OCI-M1 (cell line): ENCODE measurements around the gene PLCG2.
"Not testable (repeated sequence)": the region's sequence is repeated elsewhere in the genome, so short reads cannot be mapped to it uniquely, and the experiment has no call there.

Experiments
- DNase-seq: peaks from one replicate; lab custom pipeline; 2025; lab: John Stamatoyannopoulos, UW

The PLCG2 gene

DNA sequence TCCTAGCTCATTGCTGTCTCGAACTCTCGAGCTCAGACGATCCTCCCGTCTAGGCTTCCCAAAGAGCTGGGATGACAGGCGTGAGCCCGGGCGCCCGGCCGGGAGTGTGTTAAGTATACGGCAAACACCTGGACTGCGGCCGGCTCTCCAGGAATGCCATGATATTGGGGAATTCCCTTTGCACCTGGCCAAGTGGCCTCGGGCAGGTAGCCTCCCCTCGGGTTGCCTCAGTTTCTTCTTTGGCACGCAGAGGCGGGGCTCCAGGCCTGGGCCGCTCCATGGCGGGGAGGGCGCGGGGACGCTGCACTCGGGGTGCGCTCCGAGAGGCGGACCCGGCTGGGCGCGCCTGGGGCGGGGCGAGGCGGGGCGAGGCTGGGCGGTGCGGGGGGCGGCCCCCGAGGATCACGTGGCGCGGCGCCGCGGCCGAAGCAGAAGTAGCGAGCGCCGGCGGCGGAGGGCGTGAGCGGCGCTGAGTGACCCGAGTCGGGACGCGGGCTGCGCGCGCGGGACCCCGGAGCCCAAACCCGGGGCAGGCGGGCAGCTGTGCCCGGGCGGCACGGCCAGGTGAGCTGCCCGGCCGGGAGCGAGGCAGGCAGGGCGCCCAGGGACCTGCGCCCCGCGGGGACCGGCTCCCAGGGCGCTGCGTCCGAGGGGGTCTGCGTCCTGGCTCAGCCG lies at the start of gene PLCG2:
Gene PLCG2, plus strand, starts transcription at position 431 of the 675 bp plus-strand sequence. CDS start 6,699 bp downstream, outside the sequence.
- DNase-seq, result peak; percentile 91

DNA sequence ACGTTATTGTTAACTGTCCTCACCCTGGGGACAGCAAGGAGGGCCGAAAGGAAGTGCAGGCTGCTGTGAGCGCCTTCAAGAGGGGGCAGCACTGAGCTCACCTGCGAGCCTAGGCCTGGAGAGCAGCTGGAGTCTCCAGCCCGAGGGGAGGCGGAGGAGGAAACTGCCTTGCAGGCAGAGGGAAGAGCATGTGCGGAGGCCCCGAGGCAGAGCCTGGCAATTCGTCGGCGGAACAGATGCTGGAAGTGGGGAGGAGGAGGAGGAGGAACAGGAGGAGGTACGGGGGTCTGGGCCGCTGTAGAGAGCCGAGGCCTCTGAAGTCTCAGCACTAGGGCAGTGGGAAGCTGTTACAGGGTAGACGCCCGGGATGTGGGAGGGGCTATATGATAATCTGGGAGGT lies 49.6 kb upstream of the PLCG2 start:
- DNase-seq, result no peak

DNA sequence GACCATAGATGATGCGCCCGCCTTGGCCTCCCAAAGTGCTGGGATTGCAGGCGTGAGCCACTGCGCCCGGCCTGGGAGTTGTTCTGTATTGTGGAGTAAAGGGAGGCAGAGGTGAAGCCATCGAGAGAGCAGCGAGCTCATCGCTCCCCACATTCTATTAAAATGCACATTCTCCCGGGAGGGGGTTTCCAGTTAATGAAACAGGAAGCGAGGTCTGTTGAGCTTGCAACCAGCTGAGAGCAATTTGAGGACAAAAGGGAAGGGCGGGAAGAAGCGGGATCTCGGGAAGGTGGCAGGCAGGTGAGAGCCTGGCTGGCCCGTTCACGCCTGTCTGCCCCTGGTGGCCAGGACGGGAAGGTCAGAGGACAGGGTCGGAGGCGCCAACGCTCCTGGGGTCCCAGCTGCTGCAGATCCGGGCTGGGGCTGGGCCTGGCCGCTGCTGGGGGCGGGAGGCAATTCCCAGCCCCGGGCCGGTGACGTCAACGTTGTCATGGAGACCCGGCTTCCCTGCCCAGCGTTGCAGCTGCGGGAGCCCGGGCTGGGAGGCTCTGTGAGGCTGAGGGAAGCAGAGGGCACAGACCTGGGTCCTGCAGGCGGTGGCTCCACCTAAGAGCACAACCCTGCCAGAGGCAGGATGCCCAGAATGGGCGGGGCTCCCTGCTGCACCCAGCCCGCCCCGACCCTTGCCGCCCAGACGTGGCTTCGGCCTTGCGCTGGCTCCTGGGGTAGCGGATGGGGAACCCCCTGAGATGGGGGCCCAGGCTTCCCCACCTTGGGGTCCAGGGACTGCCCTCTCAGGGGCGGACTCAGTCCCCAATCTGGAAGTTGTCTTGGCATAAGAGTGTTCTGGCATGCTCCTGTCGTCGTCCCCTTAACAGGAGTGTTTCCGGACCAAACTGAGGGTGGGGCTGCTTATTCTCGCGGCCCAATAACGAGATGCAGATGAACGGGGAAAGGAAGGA lies 48.7 kb upstream of the PLCG2 start:
- peak; percentile 54 for DNase-seq

DNA sequence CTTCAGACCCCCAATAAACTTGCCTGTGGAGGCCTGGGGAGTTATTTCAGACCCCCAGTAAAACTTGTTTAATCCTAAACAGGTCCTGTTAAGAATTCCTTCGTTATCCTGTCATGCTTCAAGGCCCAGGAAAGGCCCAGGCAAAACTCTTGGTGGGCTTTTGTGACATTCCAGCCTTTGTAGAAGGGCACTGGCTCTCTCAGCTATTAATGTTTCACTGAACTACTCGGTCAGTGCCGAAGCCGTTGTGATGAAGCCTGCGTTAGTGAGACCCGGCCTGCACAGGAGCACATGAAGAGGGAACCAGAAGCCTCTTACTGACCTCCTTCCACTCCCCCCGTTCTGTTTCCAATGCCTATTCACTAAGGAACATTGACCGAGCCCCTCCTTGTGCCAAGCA lies 47.4 kb upstream of the PLCG2 start:
- DNase-seq, result no peak

DNA sequence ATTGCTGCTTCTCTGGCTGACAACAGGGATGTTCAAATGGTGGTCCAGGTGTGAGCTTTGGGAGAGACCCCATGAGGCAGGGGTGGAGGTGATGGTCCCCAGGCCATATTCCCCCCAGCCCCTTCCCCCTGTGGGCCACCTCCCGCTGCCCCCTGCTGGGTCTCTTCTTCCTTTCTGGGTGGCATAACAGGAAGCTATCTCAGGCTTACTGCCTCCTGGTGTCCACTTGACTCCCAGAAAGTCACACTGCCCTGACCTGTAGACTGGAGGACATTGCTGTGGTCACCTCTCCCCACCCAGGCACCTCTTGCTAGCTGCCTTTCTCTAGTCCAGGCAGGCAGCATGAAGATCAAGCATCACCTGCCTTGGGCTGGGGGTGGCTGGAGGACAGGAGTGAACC lies 46.4 kb upstream of the PLCG2 start:
- DNase-seq, result no peak

DNA sequence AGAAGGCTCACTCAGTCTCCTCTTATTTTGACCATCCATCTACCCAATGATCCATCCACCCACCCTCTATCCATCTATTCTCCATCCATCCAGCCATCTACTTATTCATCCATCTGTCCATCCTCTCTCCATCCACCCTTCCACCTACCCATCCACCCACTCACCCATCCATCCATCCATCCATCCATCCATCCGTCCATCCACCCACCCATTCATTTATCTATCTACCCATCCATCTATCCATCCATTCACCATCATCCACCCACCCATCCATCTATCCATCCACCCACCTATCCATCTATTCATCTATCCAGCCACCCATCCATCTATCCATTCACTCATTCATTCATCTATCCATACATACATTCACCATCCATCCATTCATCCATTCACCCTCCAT lies 45.8 kb upstream of the PLCG2 start:
- DNase-seq, result no peak

DNA sequence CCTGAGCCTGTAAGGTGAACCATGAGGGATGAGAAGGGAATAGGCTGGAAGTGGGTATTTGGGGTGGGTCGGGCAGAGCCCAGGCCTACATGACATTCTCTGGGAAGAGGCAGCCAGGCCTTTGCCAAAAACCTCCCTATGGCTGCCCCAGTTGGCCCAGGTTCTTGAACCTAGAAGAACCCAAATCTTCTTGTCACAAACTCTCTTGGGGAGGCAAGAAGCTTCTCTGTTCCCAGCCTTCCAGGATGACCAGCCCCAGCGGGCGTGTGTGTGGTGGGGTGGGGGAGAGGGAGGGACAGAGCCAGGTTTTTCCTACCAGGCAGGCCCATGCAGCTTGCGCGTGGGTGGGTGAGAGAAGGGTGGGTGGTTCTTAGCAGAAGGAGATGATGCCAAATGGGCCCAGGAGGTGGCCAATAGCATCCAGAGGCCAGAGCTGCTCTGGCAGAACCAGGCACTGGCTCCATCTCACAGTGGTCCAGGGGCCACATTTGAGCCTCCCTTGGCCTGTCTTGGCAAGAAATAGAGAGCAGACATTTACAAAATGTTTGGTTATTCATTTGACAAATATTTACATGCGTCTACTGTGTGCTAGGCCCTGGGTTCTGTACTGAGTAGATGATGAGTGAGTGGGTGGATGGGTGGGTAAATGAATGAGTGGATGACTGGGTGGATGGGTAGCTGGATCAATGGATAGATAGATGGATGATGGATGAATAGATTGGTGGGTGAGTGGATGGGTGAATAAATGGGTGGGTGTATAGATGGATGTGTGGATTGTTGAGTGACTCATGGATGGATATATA lies 44.3 kb upstream of the PLCG2 start:
- DNase-seq, result no peak

DNA sequence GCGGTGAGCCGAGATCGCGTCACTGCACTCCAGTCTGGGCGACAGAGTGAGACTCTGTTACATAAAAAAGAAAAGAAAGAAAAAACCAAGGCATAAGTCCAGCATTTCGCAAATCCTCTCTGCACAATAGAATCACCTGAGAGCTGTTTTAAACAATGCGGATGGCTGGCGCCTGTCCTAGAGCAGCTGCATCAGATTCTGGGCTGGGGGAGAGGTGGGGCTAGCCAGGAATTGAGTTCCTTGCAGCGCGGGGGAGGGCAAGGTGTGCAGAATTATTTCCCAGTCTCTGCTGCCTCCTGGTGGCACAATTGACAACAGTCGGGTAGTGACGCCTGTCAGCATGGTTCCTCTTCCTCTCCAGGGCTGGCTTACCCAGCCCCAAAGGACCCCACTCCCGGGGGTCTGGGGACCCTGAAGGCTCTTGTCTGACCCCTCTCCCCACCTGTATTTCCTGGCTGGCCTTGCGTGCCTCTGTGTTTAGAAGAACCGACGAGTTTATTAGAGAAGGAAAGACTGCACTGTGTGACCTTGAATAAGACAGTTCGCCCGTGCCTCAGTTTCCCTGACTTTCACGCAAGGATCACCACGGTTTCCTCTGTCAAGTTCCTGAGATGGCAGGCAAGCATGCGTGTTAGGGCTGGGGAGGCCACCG lies 41.1 kb upstream of the PLCG2 start:
- DNase-seq, result peak; percentile 95

DNA sequence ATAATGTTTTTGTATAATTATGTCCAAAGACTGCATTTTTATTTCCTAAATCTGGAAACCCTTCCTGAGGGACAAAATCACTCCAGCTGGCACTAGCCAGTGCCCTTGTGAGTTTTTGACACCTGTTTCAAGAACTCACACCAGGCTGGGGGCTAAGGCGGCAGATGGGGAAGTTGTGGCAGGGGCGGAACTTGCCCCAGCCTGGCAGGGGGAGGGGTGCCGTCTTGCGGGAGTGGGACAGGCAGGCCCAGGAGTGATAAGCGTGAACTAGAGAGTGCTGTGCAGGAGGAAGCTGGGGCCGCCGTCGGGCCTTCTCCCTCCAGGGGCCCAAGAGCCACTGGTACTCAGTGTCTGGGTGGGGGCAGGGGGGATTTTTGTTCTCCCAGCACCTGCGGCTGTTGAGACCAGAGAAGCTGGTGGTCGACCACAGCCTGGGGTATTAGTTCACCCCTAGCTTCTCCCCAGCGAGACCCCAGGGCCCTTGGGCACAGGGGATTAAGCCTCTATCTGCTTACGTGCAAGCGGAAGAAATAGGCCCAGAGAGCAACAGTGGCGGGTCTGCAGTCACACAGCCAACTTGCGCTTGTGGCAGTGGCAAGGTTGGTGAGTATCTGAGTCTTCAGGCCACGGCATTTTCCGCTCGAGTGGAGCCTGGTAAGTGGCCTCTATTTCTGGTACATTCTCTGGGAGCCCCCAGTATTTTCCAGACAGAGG lies 40.2 kb upstream of the PLCG2 start:
- DNase-seq, result peak; percentile 97

DNA sequence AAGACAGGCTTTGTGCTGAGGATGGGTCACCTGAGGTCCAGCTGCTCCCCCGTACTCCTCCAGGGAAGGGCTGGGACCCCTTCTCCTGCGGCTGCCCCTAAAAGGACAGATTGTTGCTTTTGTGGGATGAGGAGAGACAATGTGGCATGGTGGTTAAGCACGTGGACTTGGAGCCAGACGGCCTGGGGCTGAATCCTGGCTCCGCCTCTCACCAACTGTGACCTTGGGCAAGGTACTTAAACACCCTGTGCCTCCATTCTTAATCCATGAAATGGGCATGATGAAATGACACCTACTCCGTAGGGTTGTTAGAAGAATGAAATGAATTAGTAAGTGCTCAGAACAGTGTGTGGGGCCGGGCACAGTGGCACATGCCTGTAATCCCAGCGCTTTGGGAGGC lies 39.6 kb upstream of the PLCG2 start:
- peak; percentile 64 for DNase-seq

DNA sequence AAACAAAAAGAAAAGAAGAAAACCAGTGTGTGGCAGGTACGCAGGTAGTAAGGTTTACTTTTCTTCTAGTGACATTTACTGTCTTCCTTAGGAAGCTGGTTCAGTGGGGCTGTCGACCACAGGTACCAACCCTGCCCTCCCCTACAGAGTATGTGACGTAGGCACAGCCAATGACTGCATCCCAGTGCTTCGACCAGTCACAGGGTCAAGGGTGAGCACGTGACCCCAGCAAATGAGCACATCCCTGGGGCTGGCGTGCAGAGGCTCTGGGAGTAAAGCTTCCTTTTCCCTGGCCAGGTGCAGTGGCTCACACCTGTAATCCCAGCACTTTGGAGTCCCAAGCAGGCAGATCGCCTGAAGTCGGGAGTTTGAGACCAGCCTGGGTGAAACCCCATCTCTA lies 38.9 kb upstream of the PLCG2 start:
- no peak for DNase-seq

DNA sequence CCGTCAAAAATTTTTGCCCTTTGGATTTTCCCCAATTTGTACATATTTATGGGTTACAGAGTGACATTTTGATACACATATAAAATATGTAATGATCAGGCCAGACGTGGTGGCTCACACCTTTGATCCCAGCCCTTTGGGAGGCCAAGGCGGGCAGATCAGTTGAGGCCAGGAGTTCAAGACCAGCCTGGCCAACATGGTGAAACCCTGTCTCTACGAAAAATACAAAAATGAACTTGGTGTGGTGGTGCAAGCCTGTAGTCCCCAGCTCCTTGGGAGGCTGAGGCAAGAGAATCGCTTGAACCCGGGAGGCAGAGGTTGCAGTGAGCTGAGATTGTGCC lies 37.7 kb upstream of the PLCG2 start:
- DNase-seq, result not testable (repeated sequence)

DNA sequence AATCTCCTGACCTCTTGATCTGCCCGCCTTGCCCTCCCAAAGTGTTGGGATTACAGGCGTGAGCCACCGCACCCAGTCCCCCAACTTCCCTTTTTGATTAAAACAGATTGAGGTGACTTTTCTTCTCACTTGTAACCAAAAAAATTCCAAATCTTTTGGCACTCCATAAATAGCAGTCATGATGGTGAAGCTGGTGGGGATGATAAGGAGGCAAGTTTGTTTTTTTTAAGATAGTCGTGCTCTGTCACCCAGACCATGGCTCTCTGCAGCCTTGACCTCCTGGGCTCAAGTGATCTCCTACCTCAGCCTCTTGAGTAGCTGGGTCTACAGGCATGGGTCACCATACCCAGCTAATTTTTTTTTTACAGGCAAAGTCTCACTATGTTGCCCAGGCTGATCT lies 34.7 kb upstream of the PLCG2 start:
- peak; percentile 75 for DNase-seq

DNA sequence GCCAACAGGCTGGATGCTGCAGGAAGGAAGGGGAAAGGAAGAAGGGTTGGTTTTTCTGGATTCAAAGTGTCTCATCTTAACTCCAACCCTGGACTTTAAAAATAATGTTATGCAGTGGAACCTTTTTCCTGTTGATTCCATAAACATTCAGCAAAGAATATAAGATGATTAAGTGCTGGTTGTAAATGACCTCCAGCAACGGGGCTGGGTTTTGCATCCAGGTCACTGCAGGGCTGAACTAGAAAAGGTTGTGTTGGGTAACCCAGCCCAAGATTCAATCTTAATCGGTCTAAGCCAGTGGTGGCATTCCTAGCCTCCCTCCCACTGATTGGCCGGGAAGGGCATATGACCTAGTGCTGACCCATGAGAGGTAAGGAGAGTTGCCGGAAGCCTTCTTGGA lies 34.2 kb upstream of the PLCG2 start:
- DNase-seq, result no peak

DNA sequence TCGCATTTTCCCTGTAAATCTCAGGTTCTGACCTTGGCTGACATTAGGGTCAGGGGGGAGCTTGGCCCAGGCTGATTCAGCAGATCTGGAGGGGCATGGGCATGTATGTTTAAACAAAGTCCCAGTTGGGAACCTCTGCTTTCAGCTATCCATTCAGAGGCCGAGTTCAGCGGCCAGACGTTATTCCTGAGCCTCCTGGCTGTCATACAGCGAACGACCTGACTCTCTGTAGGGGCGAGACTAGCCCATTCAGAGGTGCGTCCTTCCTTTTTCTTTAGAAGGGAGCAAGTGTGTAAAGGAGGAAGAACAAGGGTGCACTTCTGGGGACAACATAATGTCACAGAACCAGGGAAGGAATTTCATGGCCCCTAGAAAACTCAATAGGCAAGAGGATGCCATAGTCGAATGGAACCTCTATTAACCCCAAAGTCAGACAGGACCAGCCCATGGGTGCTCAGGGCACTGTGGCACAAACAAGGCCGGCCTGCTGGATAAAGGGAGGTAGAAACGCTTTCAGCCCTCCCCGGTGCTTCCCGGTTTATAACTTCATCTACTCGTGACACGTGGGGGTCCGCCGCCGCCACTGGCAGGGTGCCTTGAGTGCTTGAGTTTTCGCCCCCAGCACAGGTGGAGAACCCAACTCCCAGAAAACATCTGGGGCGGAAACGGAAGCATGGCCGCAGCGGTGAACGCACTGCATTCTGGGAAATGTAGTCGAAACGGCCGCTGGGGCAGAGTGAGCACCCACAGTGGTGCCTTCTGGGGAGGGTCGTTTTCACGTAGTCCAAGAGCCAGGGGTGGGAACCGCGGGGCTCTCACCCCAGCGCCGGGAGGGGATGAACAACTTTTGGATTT lies 33.2 kb upstream of the PLCG2 start:
- DNase-seq, result peak; percentile 91

DNA sequence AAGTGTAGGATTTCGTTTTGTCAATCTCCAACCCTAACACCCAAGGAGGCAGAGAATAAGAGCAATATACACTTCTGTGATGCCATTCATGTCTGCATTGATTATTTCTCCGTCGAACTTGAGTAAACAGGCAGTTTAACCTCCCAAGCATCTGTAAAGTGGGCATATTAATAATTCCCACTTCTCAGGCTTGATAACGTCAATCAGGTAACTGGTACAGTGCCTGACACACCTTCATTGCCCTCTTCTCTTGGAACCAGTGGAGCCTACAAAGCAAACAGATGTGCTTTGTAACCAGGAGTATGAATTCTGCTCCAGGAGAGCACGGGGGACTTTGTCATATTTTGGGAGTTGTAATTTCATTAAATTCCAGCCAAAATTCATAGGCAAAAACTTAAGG lies 32.5 kb upstream of the PLCG2 start:
- no peak for DNase-seq

DNA sequence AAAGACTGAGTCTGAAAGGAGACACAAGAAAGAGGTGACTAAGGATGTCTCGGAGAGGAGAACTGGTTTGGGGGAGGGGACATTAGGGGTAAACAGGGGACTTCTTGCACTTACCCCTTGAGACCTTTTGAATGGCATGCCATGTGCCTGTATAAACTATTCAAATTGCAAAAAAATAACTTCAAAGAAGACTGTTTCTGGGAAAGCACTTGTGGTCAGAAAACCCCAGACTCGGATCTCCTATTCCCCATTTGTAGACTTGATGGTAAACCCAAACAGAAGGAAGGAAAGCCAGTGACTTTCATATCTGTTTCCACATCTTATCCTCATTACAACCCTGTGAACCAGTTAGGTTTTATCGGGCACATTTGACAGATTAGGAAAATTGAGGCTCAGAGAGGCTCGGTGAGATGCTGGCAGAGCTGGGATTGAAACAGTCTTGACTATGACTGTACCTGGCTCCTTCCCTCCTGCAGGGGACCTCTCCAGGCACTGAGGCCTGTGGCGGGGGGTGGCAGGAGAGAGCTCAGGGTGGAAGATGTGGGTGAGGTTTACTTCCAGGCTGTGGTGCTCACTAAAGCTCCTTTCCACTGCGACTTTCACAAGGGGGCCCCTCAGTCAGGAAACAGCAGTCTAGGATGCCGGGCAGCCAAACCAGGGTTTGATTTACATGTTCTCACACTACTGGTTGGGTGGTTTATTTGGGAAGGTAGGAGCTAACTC lies 30.5 kb upstream of the PLCG2 start:
- DNase-seq, result peak; percentile 86

DNA sequence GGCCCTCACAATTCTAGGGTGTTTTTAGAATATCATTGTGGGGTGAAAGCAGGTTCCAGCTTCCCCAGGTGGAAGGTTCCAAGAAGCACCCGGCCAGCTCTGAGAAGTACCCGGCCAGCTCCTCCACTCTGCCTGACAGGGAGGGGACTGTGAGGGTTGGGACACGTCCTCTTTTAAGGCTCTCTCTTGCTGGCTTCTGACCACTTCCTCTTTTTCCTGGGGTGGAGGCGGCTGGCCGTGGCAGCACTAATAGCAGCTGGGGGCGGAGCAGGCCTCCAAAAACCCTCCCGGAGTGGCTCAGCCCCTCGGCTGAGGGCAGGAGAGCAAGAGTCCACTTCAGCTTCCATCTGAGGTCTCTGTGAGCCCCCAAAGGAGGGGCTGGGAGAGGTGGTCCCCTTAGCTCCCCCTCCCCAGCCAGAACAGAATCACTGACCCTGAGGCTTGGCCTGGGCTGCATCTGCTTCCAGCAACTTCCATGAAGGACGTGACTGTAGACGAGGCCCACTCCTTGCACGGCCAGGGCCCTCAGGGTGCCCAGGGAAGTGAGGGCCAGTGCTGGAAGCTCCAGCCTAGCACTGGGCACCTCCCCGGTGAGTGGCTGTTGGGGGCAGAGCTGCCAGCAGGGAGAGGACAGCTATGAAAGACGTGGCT lies 26.7 kb upstream of the PLCG2 start:
- peak; percentile 99 for DNase-seq

DNA sequence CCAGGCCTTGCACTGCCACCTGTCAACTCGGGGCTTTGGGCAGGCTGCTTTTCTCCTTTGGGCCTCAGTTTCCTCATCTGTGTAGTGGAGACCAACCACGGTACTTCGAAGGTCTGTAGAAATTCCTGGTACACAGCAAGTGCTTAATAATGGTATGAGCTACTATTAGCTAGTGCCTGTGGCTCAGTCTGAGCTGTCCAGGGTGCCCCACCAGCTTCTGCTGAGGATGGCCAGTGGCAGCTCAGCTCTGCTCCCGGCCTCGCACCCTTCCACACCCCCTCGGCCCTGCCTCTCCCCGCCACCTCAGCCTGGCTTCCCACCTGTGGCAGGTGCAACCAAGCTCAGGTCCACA lies 26.2 kb upstream of the PLCG2 start:
- DNase-seq, result peak; percentile 60
